Epithelial cell of proximal tubule (primary cell): ENCODE results near the gene SLC44A3. TPM values are rescaled to one million over a fixed set of nuclear protein-coding genes. Genes with fewer than 3 reads are reported as not detected.

Source experiments
- DNase-seq: peaks from one replicate; pipeline ENCODE4 v3.0.0-alpha.2; 2011; ENCODE audit warnings: low read depth
- H3K4me3 ChIP-seq: 2 replicates; pipeline ENCODE4 v1.5.1; 2011; ENCODE audit warnings: low read depth, mild to moderate bottlenecking, low read length
- CTCF ChIP-seq: conservative IDR thresholded peaks from 2 replicates; pipeline ENCODE4 v1.5.1; 2012; ENCODE audit warnings: low read depth, mild to moderate bottlenecking, low read length
- total RNA-seq: library from RNA; depleted of rRNA; stranded (reverse); fragments of >200 nt; gene quantifications from 2 replicates; pipeline ENCODE4 v1.2.3, GENCODE V29; 2015

SLC44A3 gene
- total RNA-seq, 1 donor from 2014 or later, result 24.3 TPM

- no peak for TF ChIP-seq CTCF
- H3K4me3 ChIP-seq, result no peak overlapping the region
- no peak for DNase-seq
These were observed 21.0 kb upstream of the SLC44A3 start for GRCh38 chr1:94799206-94799605.

GRCh38 chr1:94801919-94802546 is 18.1 kb upstream of the SLC44A3 start:
- TF ChIP-seq CTCF, result peak; percentile 69
- H3K4me3 ChIP-seq, result peak overlapping the region; percentile 9
- DNase-seq, result peak; percentile 69

GRCh38 chr1:94803106-94803505 is 17.1 kb upstream of the SLC44A3 start:
- no peak for TF ChIP-seq CTCF
- no peak for DNase-seq
- H3K4me3 ChIP-seq, result no peak overlapping the region

GRCh38 chr1:94803517-94804441 is 16.4 kb upstream of the SLC44A3 start:
- DNase-seq, result no peak
- no peak overlapping the region for H3K4me3 ChIP-seq
- TF ChIP-seq CTCF, result no peak

- no peak for DNase-seq
- no peak overlapping the region for H3K4me3 ChIP-seq
- TF ChIP-seq CTCF, result no peak
These were observed 15.7 kb upstream of the SLC44A3 start for GRCh38 chr1:94804442-94804837.

DNA sequence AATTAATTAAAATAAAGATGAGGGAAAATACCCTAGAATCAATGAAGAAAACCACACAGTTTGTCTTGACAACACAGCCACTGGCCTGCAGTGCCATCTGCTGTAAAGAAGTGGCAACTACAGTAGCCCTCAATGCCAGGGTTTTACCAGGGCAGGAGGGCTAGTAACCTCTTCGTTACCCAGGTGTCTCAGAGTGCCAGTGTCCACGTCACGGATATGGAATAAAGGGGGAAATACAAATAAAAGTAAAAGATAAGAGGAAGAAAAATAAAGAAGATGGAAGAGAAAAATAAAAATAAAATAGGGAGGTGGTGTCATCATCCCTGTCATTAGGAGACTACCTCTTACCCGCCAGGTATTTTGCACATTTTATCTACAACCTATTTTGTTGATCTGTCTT is 14.2 kb upstream of the SLC44A3 start:
- DNase-seq, result no peak
- H3K4me3 ChIP-seq, result no peak overlapping the region
- TF ChIP-seq CTCF, result peak; percentile 98

- DNase-seq, result no peak
- H3K4me3 ChIP-seq, result no peak overlapping the region
- no peak for TF ChIP-seq CTCF
These were observed 13.7 kb upstream of the SLC44A3 start for GRCh38 chr1:94806441-94806871.
